IPS-NIHi11 (cell line): Measurements from ENCODE around the gene DNAH5.
A peak's percentile ranks its signal among the peaks of the same experiment; 100 is the strongest.

Source experiments
- DNase-seq: peaks from one replicate; pipeline ENCODE4 v3.0.0; 2012; ENCODE audit warnings: mixed read lengths, low spot score

The DNAH5 gene

GRCh38 chr5:13700626-13701025, 243.9 kb downstream of the DNAH5 start:
- no peak for DNase-seq

GRCh38 chr5:13698885-13699284, 245.6 kb downstream of the DNAH5 start:
- DNase-seq, result no peak

DNA sequence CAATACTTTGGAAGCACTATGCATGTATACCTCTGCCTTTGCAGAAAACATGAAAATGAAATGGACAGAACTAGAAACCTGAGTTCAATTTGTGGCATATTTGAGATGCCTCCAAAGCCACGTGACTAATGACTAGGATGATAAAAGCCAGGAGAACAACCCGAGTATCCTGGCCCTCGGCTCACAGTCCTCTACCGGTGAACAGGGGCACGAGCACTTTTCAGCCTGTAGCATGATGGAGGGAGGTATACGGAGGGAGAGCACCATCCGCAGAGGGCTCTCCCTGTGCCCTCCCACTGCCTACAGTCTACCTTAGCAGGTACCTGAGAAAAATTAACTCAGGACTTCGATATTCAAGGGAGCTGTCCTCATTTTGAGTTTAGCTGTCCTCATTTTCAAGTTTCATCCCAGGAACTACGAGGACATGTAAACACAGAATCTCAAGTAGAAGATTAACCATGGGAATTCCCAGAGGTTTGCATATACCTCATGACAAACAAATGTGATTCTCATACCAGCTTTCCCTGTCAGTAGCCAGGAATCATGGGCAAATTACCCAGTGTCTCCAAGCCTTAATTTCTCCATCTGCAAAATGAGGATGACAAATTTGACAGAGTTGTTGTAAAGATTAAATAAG, 249.3 kb downstream of the DNAH5 start:
- no peak for DNase-seq

GRCh38 chr5:13692172-13692571, 252.3 kb downstream of the DNAH5 start:
- DNase-seq, result no peak

- no peak for DNase-seq
Measured at GRCh38 chr5:13676531-13676930, 268.0 kb downstream of the DNAH5 start.

- no peak for DNase-seq
Measured at GRCh38 chr5:13674391-13674790, 270.1 kb downstream of the DNAH5 start.

- no peak for DNase-seq
Measured at GRCh38 chr5:13673511-13673910, 271.0 kb downstream of the DNAH5 start.

GRCh38 chr5:13664377-13664776, 280.1 kb downstream of the DNAH5 start:
- DNase-seq, result no peak

GRCh38 chr5:13662626-13663025, 281.9 kb downstream of the DNAH5 start:
- no peak for DNase-seq

GRCh38 chr5:13661272-13661671, 283.2 kb downstream of the DNAH5 start:
- DNase-seq, result no peak

- peak; percentile 17 for DNase-seq
Measured at GRCh38 chr5:13660072-13660471, 284.4 kb downstream of the DNAH5 start.

- no peak for DNase-seq
Measured at GRCh38 chr5:13659391-13659790, 285.1 kb downstream of the DNAH5 start.

GRCh38 chr5:13658761-13659160, 285.7 kb downstream of the DNAH5 start:
- DNase-seq, result no peak

DNA sequence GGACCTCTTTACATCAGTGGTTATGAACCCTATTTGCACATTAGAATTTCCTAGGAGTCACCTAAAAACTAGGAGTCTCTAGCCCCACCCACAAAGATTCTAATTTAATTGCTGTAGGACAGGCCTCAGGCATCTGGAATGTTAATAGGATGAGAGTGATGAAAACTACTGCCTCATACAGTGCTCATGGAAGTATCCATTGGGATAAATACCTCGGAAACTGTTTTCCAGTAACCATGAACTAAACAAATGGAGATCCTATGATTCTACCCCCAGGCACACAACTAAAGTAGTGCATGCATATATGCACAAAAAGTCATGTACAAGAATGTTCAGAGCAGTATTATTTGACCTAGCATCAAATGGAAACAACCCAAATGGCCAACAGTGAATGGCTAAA, 286.3 kb downstream of the DNAH5 start:
- DNase-seq, result no peak

DNA sequence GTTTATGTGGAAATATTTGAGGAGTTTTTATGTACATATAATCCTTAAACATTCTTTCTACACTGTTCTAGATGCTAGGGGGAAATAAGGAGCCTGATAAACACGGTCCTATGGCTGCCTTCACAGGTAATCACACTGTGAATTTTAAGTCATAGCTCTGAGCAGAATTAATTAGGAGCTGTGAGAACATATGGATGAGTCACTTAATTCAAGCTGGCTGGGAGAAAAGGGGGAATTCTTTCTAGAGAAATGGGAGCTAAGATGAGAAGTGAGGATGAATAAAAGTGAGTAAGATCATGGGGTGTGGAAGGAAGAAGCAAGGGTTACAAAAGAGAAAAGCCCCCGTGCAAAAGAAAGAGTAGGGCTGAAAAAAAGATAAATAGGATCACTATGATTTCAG, 290.8 kb downstream of the DNAH5 start:
- DNase-seq, result no peak

DNA sequence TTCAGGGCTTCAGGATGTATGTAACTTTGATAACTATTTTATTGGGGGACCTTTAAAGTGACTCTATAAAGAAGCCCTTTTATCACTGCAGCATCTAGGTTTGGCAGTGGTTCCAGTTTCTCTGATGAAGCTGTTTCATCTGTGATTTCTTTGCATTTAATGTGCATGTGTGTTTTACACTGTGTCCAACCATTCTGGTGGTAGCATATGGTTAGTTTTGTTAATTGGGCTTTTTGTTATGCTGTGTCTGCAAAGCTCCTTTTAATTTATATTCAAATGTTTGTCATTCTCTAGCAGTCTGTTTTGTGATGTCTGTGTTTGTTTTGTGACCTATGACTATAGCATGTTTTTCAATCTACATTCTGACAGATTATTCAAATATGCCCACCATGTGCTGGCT, 294.8 kb downstream of the DNAH5 start:
- DNase-seq, result no peak

- DNase-seq, result peak; percentile 20
Measured at GRCh38 chr5:13648822-13649221, 295.7 kb downstream of the DNAH5 start.

DNA sequence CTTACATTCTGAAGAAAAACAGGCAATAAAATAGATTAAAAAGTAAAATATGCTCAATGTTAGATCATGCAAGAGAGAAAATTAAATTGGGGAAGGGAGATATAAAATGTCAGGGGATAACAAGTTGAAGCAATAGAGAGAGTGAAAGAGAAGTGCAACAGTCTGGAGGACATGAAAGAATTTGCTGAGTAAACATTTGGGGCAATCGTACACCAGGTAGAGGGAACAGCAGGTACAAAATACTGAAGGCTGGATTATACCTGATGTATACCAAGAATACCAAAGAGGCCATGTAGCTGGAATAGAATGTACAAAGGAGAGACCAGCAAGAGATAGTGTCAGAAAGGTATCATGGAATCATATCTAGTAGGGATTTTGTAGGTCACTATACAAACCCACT, 300.8 kb downstream of the DNAH5 start:
- no peak for DNase-seq

GRCh38 chr5:13643196-13643595, 301.3 kb downstream of the DNAH5 start:
- DNase-seq, result no peak
